NCI-H187 (cell line): Measurements from ENCODE around the gene SETD7.
A peak's percentile ranks its signal among the peaks of the same experiment; 100 is the strongest.

ENCODE experiments used
- DNase-seq, 2 experiments: peaks; one replicate each; lab custom pipeline; 2025; lab: John Stamatoyannopoulos, UW

SETD7 gene

GRCh38 chr4:139556071-139556723 is at the start of gene SETD7:
SETD7 (minus strand) TSS chr4:139556219; CDS start chr4:139556137, 82 bp downstream.
- peak in 1 of 2 experiments; percentile 31 for DNase-seq

DNA sequence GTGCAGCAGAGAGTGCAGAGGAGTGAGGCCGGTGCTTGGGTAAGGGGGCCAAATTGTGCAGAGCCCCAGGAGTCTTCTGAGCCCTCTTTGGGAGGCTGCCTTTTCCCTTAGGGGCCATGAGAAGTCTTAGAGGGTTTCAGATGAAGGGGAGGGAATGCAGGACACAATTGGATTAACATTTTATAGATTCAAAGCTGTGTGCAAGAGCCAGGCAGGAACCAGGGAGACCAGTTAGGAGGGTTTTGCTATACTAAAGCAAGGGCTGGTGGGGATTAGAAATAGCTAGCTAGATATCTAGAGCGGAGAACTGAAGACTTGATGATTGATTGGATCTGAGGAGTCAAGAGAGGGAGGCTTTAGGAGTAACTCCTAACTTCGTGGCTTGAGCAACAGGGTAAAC is 49.5 kb upstream of the SETD7 start:
- DNase-seq, result no peak

DNA sequence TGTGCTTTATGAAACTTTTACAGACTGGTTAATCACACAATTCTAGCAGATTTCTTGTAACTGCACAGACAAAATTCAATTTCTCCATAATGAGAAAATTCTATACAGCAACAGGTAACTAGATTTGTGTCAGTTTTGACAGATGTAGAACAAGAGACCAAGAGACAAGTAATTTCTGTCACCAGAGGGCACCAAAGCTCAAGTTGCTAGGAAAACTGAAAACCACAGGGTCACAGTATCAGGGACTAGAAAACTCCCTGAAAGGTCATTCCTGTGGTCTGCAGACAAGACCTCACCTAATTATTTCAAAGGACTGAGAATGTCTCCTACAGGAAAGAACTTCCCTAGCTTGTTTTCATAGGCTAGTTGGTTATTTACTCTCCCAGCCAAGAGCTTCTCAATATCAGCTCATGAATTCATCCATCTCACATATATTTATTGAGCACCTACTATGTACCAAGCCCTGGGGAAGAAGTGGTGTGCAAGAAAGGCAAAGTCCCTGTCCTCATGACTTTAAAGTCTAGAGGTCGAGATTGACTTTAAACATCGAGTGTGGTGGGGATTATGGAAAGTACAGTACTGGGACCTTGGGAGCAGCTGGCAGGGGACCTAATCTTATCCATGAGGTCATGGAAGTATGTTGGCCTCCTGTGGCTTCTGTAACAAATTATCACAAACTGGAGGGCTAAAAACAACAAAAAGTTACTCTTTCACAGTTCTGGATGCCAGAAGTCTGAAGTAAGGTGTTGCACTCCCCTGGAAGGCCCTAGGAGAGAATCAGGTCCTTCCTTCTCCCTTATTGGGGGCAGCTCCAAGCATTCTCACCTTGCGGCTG is 47.8 kb upstream of the SETD7 start:
- peak in 1 of 2 experiments; percentile 14 for DNase-seq

- DNase-seq, result no peak
These were observed 46.8 kb upstream of the SETD7 start for GRCh38 chr4:139602776-139603360.

DNA sequence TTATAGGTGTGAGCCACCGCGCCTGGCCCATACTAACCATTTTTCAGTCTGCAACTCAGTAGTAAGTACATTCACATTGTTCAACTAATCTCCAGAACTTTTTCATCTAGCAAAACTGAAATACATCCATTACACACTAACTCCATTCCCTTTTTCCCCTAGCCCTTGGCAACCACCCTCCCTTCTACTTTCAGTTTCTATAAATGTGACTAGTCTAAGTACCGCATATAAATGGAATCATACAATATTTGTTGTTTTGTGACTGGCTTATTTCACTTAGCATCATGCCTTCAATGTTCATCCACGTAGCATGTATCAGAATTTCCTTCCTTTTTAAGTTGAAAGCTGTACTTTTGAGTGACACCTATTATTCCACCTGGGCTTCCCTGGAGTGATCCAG is 44.6 kb upstream of the SETD7 start:
- DNase-seq, result no peak

- DNase-seq, result no peak
These were observed 43.8 kb upstream of the SETD7 start for GRCh38 chr4:139599594-139600374.

DNA sequence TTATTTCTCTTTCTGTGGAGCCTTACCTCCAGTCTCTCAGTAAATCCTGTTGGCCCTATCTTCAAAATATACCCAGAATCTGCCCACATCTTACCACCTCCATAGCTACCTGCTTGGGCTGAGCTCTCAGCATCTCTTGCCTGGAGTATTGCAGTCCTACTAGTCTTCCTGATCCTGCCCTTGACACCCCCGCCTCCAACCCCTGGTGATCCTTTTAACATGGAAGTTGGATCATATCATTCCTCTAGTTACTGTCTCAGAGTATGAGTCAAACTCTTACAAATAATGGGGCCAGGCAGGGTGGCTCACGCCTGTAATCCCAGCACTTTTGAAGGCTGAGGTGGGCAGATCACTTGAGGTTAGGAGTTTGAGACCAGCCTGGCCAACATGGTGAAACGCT is 43.1 kb upstream of the SETD7 start:
- no peak for DNase-seq

DNA sequence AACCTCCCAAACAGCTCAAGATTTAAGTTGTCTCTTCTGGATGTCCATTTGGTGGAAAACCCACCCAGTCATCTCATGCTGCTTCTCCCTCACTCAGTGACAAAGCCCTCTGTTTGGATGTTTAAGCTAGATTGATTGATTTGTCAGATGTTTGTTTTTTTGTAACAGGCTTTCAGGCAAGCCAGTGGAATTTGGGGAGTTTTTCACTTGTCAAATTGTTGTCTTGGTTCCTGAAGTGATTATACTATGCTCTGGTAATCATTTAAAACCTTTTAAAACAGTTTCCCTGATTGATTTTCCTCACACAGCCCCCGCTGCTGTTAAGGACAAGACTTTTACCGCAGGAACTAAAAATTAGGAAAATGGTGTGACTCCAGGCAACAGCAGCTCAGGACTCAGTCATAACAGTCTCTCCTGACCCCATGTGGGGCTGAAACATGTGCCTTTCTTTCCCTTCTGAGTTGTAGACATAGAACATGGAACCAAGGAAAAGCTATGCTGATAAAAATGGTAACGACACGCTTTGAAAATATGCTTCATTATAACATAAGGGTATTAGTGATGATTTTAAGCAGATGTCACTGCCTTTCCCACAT is 40.8 kb upstream of the SETD7 start:
- DNase-seq, result no peak

DNA sequence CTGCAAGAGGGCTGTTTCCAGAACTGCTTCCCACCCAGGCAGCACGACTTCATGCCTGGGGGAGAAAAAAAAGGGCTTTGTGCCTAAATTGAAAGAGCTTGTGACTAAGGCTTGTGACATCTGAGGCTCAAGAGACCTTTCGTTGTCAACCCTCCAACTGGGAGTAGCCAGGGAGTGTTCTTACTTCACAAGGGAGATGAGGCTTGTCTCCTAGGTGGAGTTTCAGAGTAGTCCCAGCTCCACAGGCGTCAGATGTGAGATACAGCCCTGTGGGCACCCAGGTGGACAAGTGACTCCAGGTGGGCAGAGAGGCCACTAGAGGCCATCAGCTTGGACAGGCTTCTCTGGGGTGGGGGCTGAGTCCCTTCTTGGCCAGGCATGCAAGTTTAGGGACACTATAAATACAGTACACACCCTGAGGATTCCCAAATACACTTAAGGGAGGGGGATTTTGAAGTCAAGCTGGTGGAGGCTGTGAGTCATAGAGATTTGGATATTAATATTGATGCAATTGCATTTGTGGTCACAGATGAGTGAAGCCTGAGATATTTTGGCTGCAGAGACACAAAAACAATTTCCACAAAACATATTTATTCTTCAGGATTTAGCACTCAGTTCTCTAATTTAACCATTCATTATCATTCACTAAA is 40.1 kb upstream of the SETD7 start:
- no peak for DNase-seq

DNA sequence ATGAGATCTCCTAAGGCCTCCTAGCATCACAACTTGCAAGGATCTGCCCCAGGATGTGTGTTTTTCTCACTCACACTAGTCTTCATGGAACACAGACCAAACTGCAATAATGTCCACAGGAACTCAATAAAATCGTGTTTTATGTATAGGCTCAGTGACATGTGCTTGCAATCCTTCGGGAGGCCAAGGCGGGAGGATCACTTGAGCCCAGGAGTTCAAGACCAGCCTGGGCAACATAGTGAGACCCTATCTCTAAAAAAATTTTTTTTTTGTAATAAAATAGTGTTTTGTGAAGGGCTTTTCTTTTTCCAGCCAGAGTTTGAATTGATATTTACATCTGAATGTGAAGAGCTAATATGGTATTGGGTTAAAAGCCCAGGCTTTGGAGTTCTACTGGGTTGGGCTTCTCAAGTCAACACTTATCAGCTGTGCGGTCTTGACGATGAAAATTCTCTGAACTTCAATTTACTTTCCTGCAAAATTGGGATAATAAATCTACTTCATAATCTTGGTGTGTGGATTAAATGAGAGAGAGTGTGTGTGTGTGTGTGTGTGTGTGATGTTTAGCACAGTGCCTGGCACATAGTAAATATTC is 38.7 kb upstream of the SETD7 start:
- no peak for DNase-seq

DNA sequence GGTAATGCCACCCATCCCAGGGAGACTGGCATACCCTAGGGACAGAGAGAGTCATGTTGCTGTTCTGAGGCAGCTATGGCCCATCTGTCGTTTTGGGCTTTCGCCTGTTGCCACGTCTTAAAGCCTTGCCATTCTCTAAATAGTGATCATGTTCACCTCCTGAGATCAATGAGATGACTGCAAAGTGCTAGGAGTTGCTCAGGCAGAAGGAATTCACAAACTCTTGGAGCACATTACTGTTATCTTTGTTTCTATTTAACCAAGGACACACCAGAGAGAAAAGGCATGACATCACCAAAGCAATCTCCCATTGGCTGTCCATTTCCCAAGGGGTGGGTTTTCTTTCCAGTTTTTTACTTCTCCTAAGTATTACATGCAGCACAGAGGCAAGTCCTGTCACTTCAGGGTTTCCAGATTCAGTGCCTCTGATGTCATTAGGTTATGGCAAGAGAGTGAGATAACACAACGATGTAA is 37.1 kb upstream of the SETD7 start:
- no peak for DNase-seq

GRCh38 chr4:139589336-139590018 is 33.5 kb upstream of the SETD7 start:
- DNase-seq, result no peak

GRCh38 chr4:139587446-139587845 is 31.4 kb upstream of the SETD7 start:
- DNase-seq, result no peak

DNA sequence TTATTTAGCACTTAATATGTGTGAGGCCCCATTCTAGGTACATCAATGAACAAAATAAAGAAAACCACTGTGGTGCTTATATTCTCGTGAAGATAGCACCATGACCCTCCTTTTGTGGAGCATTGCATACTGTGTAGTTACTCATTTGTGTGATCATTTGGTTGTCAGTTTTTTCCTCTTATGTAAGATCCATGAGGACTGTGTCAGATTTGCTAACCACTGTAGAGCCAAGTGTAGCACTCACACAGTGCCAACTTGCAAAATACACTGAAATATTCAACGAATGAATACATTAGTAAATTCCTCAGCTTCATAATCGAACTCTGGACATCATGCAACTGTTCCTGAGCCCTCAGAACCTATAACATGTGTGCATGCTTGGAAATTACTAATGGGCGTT is 29.5 kb upstream of the SETD7 start:
- DNase-seq, result no peak

- DNase-seq, result no peak
These were observed 28.8 kb upstream of the SETD7 start for GRCh38 chr4:139584784-139585183.

DNA sequence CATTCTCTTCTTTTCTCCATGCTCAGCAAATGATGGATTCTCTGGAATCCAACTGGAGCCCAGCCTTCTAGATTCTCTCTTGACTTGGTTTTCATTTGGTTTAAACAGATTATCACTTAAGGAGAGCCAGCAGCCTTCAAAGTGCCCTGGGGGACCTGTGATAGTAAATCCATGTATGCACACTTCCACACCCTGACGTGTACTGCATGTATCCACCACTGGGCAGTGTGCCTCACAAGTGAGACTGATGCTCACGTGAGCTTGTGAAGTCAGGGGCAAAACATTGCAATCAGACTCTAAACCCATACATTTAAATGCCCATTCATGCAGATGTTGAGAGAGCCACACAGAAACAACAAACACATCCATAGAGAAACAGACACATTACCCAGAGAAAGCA is 28.0 kb upstream of the SETD7 start:
- no peak for DNase-seq

GRCh38 chr4:139582044-139582443 is 26.0 kb upstream of the SETD7 start:
- DNase-seq, result no peak

DNA sequence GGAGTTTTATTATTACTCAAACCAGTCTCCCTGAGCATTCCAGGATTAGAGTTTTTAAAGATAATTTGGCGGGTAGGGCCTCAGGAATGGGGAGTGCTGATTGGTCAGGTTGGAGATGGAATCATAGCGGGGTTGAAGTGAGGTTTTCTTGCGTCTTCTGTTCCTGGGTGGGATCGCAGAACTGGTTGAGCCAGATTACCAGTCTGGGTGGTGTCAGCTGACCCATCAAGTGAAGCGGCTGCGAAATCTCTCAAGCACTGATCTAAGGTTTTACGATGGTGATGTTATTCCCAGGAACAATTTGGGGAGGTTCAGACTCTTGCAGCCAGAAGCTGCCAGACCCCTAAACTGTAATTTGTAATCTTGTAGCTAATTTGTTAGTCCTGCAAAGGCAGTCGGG is 25.1 kb upstream of the SETD7 start:
- DNase-seq, result no peak

DNA sequence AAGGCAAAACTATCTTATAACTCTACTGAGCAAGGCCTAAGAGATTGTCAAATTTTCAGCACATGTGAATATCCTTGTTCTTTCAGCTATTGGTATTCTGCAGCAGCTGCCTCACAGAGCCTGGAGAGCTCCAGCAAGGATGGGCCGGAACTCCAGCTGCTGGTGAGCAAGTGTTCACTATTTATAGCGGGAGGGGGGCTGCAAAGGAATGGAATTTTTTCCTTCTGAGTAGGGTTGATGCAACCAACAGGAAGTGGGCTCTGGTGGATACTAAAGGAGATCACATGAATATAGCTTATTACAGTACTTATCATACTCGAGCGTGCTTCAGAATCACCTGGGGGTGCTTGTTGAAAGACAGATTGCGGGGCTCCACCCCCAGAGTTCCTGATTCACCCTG is 20.2 kb upstream of the SETD7 start:
- no peak for DNase-seq

DNA sequence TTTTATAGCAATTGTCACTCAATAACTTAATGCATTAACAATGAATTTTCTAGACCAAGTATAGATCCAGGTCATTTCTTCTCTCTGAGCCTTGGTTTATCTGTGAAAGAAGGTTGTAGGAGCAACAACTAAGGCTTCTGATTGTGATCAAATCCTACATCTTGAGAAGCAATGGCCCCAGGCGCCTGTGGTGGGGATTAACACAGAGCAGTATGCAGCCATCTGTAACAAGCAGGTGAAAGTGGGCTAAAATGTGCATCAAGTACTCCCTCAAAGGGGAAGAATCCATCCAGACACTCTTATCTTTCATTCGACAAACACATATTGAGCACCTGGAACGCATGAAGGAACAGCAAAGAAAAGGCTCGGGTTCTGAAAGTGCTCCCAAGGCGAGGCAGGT is 19.1 kb upstream of the SETD7 start:
- peak in 1 of 2 experiments; percentile 15 for DNase-seq
